HUDEP-2 (cell line): ENCODE measurements around the gene TFCP2L1.

Source experiments
- DNase-seq, 76 experiments: peaks; one replicate each; lab custom pipeline; 2025; ENCODE audit not compliant: unreplicated experiment in 76 of 76; lab: John Stamatoyannopoulos, UW

Gene TFCP2L1

GRCh38 chr2:121297217-121297830 lies 12.3 kb upstream of the TFCP2L1 start:
- peak in 14 of 76 experiments; percentile 1 to 47 (median 18) for DNase-seq

- DNase-seq = no peak
These were observed 11.1 kb upstream of the TFCP2L1 start for GRCh38 chr2:121295911-121296650.

DNA sequence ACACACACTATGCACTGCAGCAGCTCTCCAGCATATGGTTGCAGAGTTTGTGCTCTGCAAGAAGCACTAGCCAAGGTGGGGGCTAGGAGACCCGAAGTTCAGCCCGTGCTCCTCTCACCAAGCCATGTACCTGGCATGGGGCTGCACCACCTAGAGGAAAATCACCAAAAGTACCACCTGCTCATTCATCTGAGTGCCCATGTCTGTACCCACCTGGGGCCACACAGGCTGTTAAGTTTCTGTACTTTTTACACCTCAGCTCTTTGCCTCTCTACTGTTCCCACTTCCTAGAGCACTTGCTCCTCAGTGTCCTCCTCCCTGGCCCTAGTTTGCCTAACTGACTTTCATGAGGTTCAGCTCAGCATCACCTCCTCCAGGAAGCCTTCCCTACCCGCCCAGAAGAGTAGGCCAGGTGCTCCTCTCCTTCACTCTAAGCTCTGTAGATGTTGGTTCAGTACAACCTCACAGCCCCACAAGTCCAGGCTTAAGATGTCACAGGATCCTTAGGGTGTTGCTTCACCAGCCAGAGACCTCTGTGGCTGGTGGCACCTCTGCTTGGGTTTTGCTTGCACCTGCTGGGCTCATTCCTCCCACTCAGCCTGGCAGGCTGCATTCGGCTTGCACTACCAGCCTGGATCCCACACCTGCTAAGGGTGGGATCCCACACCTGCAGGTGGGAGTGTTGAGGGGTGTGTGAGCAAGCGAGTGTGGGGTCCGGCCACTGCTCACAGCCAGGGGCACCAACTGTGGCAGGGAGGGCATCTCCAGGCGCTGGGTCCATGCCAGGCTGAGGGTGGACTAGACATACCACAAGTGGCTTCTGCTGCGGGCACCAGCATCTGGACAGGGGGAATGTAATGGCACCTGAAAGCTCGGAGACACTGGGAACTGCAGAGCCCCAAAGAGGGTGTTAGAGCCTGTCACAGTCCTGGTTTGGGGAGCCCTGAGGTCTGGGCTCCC lies 10.2 kb upstream of the TFCP2L1 start:
- DNase-seq = no peak

DNA sequence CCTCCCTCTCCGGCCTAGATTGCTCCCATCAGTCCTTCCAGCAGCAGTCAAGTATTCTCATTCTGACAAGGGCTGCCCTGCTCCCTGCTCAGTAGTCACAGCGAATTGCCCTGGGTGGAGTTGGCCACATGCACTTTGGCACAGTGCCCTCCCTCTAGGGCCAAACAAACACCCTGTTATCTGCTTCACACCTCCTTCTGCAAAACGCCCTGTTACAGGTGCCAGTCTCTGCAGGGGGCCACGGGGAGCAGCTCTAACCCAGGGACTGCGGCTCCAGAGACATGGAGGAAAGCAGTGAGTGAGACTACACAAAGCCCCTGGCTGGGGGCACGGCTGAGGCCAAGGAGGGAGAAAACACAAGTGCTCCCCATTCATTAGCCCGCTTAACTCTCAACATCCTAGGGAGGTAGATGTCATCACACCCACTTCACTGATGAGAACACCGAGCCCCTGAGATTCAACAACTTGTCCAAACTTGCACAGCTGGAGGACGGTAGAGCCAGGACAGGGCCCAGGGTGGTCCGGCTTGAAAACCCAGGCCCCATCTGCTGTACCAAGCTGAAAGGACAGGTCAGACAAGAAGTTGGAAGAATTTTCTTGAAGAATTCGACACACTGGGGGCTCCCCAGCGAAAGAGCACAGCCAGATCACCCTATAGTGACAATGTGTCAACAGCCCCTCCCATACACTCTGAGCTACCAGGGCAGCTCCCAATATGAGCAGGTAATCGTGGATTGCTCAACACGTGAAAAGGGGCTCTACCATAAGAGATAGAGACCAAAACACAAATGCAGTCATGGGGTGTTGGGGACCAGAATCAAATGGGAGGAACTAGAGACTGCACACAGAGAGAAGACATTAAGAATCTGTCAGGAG lies 8.7 kb upstream of the TFCP2L1 start:
- DNase-seq = peak in 48 of 76 experiments; percentile 2 to 55 (median 17)

DNA sequence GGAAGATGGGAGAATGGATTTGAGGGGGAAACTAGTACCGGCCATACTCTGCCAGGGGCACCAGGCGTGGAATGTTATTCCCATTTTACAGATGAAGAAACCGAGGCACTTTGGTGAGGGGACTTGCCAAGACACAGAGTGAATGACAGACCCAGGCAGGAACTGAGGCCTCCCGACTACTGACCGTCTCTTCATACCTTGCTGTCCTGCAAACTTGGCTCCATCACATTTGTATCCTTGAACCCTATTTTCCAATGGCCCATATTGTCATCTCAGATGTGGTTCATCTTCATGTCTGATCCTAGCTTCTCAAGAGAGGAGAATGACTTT lies 6.2 kb upstream of the TFCP2L1 start:
- no peak for DNase-seq

- DNase-seq = no peak
These were observed 4.3 kb upstream of the TFCP2L1 start for GRCh38 chr2:121289271-121289670.

DNA sequence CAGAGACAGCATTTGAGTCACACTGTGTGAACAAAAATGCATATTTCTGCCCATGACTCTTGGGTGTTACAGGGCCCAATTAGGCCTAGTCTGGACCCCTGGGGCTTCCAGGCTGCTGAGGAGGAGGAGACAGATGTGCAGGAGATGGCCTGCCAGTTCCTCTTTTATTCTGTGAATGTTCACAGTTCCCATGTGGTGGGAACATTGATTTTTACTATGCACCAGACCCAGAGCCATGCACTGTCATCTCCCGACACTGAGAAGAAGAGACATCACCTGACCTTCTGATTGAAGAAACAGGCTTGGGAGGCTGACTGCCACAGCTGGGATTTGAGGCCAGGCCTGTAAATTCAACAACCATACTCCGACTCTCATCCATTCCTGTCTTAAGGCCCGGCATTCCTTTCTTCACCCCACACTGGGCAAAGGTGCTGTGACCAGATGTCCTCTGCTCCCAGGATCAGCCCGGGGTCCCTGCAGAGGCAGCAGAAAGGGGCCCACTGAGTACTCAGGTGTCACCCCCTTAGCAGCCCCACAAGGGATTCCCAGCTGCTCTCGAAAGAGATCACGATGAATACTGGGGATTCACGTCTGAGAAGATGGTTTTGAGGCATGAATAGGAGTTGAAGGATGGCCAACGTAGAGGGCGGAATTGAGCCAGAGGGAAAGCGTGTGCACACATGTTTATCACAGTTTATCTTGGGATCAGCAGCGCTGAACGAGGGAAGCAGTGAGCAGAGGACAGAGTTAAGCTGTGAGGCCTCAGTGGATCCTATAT lies 3.6 kb upstream of the TFCP2L1 start:
- DNase-seq = no peak

GRCh38 chr2:121287956-121288355 lies 3.0 kb upstream of the TFCP2L1 start:
- no peak for DNase-seq

- DNase-seq = no peak
These were observed 2.3 kb upstream of the TFCP2L1 start for GRCh38 chr2:121287146-121287798.

- no peak for DNase-seq
These were observed 1.5 kb upstream of the TFCP2L1 start for GRCh38 chr2:121286506-121286905.

- no peak for DNase-seq
These were observed 924 bp upstream of the TFCP2L1 start for GRCh38 chr2:121285926-121286325.

- DNase-seq = no peak
These were observed 1.1 kb downstream of the TFCP2L1 start for GRCh38 chr2:121283670-121284462.

DNA sequence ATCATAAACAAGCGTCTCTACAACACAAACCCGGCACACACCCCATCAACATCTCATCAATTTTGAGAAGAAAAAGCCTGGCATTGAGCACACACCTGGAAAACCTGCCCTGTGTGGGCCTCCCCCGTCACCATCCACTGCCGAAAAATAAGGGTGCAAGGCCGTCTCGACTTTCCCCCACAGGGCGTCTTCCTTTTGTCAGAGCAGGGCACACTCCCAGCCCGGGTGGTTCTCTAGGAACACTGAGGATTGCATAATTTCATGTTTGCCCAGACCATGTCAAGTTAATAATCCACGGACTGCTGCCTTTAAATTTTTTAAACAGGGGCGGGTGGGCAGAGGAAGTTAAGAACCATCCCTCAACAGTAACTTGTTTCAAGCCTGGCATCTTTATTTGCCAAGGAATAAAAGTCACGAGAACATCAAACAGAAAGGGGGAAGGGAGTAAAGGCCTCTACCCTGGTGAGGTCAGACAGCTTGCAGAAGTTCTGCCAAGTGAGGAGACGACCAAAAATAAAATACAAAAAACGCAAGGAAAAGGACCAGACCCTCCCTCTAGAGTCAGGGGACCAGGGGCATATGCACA lies 2.1 kb downstream of the TFCP2L1 start:
- DNase-seq = no peak

DNA sequence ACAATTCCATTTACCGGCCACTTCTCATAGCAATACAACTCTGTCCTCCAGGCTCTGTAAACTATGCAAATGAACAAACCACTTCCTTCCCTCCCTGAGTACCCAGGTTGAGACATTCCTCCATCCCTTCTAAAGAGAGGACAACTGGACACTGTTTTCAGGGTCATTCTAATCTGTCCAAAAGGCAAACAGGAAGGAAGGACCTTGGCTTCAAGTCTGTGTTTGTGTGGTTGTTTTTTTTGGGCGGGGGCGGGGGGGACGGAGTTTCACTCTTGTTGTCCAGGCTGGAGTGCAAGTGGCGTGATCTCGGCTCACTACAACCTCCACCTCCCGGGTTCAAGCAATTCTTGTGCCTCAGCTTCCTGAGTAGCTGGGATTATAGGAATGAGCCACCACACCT lies 3.3 kb downstream of the TFCP2L1 start:
- no peak for DNase-seq

DNA sequence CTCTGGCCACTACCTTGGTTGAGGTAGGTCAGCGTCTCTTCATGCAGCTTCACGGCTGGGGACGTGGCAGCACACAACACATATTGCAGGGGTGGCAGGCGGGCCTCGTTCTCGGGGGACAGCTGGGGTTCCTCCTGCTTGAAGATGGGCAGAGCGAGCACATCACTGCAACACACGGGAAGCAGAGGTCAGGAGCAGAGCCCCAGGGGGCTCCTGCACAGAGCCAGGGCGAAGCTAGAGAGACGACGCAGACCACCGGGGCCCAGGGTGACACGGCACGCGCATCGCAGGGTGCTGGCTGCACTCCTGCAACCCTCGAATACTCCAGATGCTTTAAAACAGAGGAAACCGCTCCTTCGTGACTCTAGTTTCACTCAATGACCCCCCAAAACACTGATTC lies 3.9 kb downstream of the TFCP2L1 start:
- DNase-seq = no peak

DNA sequence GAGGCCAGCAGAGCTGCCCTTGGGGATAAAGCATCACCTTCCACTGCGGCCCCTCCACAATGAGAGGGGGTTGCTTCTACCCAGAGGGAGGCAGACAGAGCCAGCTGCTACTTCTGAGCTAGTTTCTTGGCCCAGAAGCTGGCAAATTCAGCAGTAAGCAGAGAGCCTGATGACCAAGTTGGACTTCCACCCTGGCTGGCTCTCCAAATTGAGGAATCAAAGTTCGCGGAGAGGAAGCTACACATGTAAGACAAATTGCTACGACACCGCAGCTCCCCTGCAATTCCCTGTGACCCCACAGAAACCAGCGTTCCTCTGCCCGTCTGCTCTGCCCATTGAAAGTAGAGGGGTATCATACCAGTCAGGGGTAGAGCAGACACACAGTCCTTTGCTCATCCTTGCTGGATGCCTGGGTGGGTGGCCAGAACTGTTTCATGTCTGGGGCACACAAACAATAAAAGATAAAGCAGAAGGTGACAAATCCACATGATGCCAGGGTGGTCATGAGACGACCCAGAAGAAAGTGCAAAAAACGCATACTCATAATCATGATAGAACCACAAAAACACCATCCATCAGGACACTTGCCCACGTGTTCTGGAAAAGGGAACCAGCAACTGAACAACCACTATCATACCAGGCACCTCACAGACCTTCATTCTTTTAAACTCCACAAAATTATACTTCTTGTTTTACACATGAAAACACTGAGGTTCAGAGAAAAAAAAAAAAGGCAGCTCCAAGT lies 5.4 kb downstream of the TFCP2L1 start:
- no peak for DNase-seq

DNA sequence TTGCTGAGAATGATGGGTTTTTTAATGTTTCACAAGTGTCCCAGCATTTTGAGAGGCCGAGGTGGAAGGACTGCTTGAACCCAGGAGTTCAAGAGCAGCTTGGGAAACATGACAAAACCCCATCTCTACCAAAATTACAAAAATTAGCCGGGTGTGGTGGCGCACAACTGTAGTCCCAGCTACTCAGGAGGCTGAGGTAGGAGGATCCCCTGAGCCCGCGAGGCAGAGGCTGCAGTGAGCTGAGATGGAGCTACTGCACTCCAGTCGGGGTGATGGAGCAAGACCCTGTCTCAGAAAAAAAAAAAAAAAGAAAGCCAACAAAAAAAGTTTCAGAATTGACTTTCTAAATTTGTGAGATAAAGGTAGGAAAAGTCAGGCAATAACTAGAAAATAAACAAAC lies 8.7 kb downstream of the TFCP2L1 start:
- no peak for DNase-seq
